ENCODE measurements around the gene FAM227A. TPM values are rescaled to one million over a fixed set of nuclear protein-coding genes. Genes with fewer than 3 reads are reported as not detected.

FAM227A gene
- total and polyA plus RNA-seq, 2 of the 4 experiments (the other 2 are of a cell fraction), result 1.3 to 1.4 TPM

DNA sequence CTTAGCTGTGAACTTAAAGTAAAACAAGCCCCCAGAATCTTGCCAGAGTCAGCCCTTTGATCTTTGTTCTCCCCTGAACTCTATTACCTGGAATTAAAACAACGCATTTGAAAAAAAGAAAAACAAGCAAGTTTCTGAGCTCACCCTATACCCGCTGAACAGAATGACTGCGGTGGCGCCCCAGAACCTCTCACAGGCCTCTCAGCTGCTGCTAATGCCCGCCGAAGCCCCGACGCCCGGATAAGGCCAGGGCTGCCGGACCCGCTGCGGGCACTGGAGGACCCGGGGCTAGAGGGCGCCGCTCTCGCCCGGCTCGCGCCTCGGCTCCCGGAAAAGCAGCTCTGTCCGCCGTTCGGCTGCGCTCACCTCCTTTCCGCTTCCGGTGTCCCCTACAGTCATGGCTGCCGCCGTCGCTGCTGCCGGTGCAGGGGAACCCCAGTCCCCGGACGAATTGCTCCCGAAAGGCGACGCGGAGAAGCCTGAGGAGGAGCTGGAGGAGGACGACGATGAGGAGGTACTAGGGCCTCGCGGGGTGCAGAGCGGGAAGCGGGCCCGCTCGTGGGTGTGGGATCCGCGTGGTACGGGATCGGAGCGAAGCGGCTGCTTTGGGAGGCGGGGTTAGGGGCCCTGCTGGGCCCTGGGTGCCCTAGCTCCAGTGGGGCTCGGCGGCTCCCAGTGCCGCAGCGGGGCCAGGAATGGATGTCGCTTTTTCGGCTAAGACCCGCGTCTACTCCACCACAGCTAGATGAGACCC is 25.6 kb upstream of the FAM227A start, which contains the start of gene TOMM22 (continued):
- no peak for TF ChIP-seq CHD1 (IDR thresholded peaks at IDR 0.05; ENCODE audit: low read depth, low read length)
- TF ChIP-seq NFE2L2 (IDR thresholded peaks at IDR 0.05; ENCODE audit: low read depth, low read length), result no peak
- TF ChIP-seq FOS (IDR thresholded peaks at IDR 0.05; ENCODE audit: low read depth, low read length), result no peak

DNA sequence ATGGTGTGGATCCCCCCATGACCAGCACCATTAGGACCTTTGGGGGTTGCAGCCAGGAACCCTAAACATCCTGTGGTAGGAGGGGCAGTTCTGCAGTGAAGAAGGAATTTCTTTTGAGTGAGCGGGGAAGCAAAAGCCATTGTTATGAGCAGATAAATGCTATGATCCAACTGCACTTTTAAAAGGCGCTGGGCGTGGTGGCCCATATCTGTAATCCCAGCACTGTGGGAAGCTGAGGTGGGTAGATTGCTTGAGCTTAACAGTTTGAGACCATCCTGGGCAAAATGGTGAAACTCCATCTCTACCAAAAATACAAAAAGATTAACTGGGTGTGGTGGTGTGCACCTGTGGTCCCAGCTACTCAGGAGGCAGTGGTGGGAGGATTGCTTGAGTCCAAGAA is 19.6 kb upstream of the FAM227A start:
- no peaks in the 10 kb centered on the region for H3K9me3 ChIP-seq (ENCODE audit: control insufficient read depth, insufficient read depth, low read length)
- H3K79me1 ChIP-seq (ENCODE audit: low read depth in 1 of 2, low read length in 2 of 2), result peaks cover 3 to 9% of the 10 kb centered on the region in 2 experiments; a peak in 1 of 4 replicates
- H2AK5ac ChIP-seq (ENCODE audit: low read depth, low read length), result no peak overlapping the region
- no peak overlapping the region for H3K56ac ChIP-seq (ENCODE audit: extremely low read depth, insufficient read depth, low read length)
- BruUV-seq (replicated peaks), result no TSS peak
- no peak overlapping the region for H3K27ac ChIP-seq (ENCODE audit: insufficient read depth, low read length)
- H2BK20ac ChIP-seq (ENCODE audit: low read depth, low read length), result no peak overlapping the region
- ChIA-PET CTCF (no interaction called here), POLR2A (ENCODE audit: unreplicated experiment) (interaction anchor here (0.5 kb wide), 1 partner anchor 230 kb away, joined by 3 read pairs; no protein-coding TSS in a partner anchor)
- H2AFZ ChIP-seq (replicated peaks; ENCODE audit: low read length, poor library complexity), result no peak overlapping the region
- in situ Hi-C loops (cut with MboI; ENCODE audit: low sequenced_read_pairs) (no loop called here), dilution Hi-C loops (cut with HindIII; ENCODE audit: low sequenced_read_pairs, unreplicated experiment) (no loop called here), intact Hi-C loops (cut with micrococcal nuclease) (no loop called here)
- no peak overlapping the region for H4K8ac ChIP-seq (ENCODE audit: low read depth in 2 of 2, low read length in 2 of 2)
- WGBS, 2 experiments (ENCODE audit: extremely low coverage in 2 of 2, insufficient read length in 1 of 2), result 100% methylated on average over 1 of the region's 3 CpGs; no CpG with 5 or more reads in 1 of the 2 experiments
- H2AK9ac ChIP-seq (replicated peaks; ENCODE audit: low read depth, low read length, poor library complexity), result no peak overlapping the region
- H3K9ac ChIP-seq (ENCODE audit: low read depth, low read length), result no peak overlapping the region
- H3K14ac ChIP-seq (replicated peaks; ENCODE audit: low read depth, low read length), result no peak overlapping the region
- peaks cover 22% of the 10 kb centered on the region for H3K36me3 ChIP-seq (ENCODE audit: control insufficient read depth, insufficient read depth, low read length)
- no peak overlapping the region for H3K4me3 ChIP-seq (ENCODE audit: insufficient read depth, low read depth, low read length)
- H3K27me3 ChIP-seq (ENCODE audit: control insufficient read depth, insufficient read depth, low read length), result no peaks in the 10 kb centered on the region
- H2BK15ac ChIP-seq (ENCODE audit: low read depth, low read length), result no peak overlapping the region
- H2BK5ac ChIP-seq (ENCODE audit: low read depth, low read length, poor library complexity, severe bottlenecking), result no peak overlapping the region
- peaks cover 5% of the 10 kb centered on the region; the same call in 1 of the 2 replicates for H3K9me1 ChIP-seq (ENCODE audit: insufficient read depth, low read length)
- no peak overlapping the region for H3K4ac ChIP-seq (ENCODE audit: low read depth, low read length)
- H2BK120ac ChIP-seq (ENCODE audit: low read depth, low read length), result no peak overlapping the region
- H4K91ac ChIP-seq (ENCODE audit: insufficient read depth, low read depth, low read length), result no peak overlapping the region
- no peak for DNase-seq
- H3K23ac ChIP-seq (ENCODE audit: low read depth, low read length), result no peak overlapping the region
- no peak overlapping the region for H3K4me2 ChIP-seq (ENCODE audit: low read depth, low read length)
- ATAC-seq (ENCODE audit: low read depth), result no peak
- no peaks in the 10 kb centered on the region for H3K4me1 ChIP-seq (ENCODE audit: control insufficient read depth, insufficient read depth, low read length)
- no peak overlapping the region for H4K5ac ChIP-seq (ENCODE audit: low read depth, low read length)
- H4K20me1 ChIP-seq (ENCODE audit: insufficient read depth, low read length), result no peaks in the 10 kb centered on the region
- H3K18ac ChIP-seq (ENCODE audit: low read depth, low read length), result no peak overlapping the region
- no peak for TF ChIP-seq MAZ (IDR thresholded peaks at IDR 0.05; ENCODE audit: borderline replicate concordance, low read depth, low read length)
- no peak for TF ChIP-seq BHLHE40 (IDR thresholded peaks at IDR 0.05; ENCODE audit: low read depth, low read length)
- TF ChIP-seq, protein P1, sequence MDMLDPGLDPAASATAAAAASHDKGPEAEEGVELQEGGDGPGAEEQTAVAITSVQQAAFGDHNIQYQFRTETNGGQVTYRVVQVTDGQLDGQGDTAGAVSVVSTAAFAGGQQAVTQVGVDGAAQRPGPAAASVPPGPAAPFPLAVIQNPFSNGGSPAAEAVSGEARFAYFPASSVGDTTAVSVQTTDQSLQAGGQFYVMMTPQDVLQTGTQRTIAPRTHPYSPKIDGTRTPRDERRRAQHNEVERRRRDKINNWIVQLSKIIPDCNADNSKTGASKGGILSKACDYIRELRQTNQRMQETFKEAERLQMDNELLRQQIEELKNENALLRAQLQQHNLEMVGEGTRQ (IDR thresholded peaks at IDR 0.05; ENCODE audit: low read depth, low read length), result no peak
- no peak for TF ChIP-seq FOS (IDR thresholded peaks at IDR 0.05; ENCODE audit: low read depth, low read length)
- TF ChIP-seq RCOR1 (IDR thresholded peaks at IDR 0.05; ENCODE audit: insufficient replicate concordance, low read length), result no peak
- no peak for TF ChIP-seq POLR2A (IDR thresholded peaks at IDR 0.05; ENCODE audit: low read depth, low read length)
- no peak for TF ChIP-seq MXI1 (IDR thresholded peaks at IDR 0.05; ENCODE audit: borderline replicate concordance, low read depth, low read length)
- TF ChIP-seq, protein P2, sequence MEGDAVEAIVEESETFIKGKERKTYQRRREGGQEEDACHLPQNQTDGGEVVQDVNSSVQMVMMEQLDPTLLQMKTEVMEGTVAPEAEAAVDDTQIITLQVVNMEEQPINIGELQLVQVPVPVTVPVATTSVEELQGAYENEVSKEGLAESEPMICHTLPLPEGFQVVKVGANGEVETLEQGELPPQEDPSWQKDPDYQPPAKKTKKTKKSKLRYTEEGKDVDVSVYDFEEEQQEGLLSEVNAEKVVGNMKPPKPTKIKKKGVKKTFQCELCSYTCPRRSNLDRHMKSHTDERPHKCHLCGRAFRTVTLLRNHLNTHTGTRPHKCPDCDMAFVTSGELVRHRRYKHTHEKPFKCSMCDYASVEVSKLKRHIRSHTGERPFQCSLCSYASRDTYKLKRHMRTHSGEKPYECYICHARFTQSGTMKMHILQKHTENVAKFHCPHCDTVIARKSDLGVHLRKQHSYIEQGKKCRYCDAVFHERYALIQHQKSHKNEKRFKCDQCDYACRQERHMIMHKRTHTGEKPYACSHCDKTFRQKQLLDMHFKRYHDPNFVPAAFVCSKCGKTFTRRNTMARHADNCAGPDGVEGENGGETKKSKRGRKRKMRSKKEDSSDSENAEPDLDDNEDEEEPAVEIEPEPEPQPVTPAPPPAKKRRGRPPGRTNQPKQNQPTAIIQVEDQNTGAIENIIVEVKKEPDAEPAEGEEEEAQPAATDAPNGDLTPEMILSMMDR (conservative IDR thresholded peaks at IDR 0.05; ENCODE audit: low read depth, low read length), result no peak
- TF ChIP-seq MAFK (IDR thresholded peaks at IDR 0.05; ENCODE audit: low read depth, low read length), result no peak
- TF ChIP-seq CHD1 (IDR thresholded peaks at IDR 0.05; ENCODE audit: low read depth, low read length), result no peak
- TF ChIP-seq RFX5 (IDR thresholded peaks at IDR 0.05; ENCODE audit: low read depth, low read length), result no peak
- TF ChIP-seq SMC3 (IDR thresholded peaks at IDR 0.05; ENCODE audit: low read depth, low read length), result no peak
- TF ChIP-seq RAD21 (IDR thresholded peaks at IDR 0.05; ENCODE audit: low read length), result no peak
- TF ChIP-seq CEBPB (IDR thresholded peaks at IDR 0.05; ENCODE audit: low read depth, low read length), result no peak

All from IMR-90 (cell line).